Endothelial cell of umbilical vein (primary cell): ENCODE results near the gene BMPR2. TPM values are rescaled to one million over a fixed set of nuclear protein-coding genes. Genes with fewer than 3 reads are reported as not detected.

Experiments
- BruUV-seq: library from RNA; stranded (reverse); fragments of 400-500 nt; replicated peaks from 2 replicates; lab custom pipeline; 2021; lab: Mats Ljungman, UMichigan
- CTCF ChIA-PET: fragments of 300-600, 350-600 bp; sonication (Branson Sonifier 250); formaldehyde crosslinking; loops from one replicate; lab custom pipeline; 2021; ENCODE audit warnings: antibody characterized with exemption, inconsistent platforms; lab: Charles Lee
- POLR2A ChIA-PET: fragments of 300-600, 350-600 bp; sonication (Branson Sonifier 250); formaldehyde crosslinking; loops from one replicate; lab custom pipeline; 2021; ENCODE audit warnings: antibody characterized with exemption, inconsistent platforms; lab: Charles Lee
- DNase-seq: peaks from one replicate; pipeline ENCODE4 v3.0.0-alpha.2; 2011; ENCODE audit warnings: low read depth, low spot score
- FAIRE-seq: peaks from 2 replicates; lab custom pipeline; 2011; peaks lifted over from hg19 to GRCh38; lab: Jason Lieb, UNC
- H2AFZ ChIP-seq: 2 replicates; pipeline ENCODE4 v1.6.0; 2012; ENCODE audit warnings: low read depth, low read length, control low read depth, inconsistent platforms
- H3K27ac ChIP-seq: 2 replicates; pipeline ENCODE4 v1.5.1; 2011; ENCODE audit warnings: low read depth, mild to moderate bottlenecking, control low read depth, low read length, moderate library complexity; ENCODE audit not compliant: insufficient read depth
- H3K27me3 ChIP-seq, 2 experiments: 2 replicates each; pipeline versions ENCODE4 v1.6.0 to v1.6.1; 2011; ENCODE audit warnings: low read length in 2 of 2, mixed read lengths in 1 of 2; ENCODE audit not compliant: control insufficient read depth in 2 of 2, insufficient read depth in 2 of 2
- H3K36me3 ChIP-seq, 2 experiments: 2 replicates in 1 of 2; 3 replicates in 1 of 2; pipeline ENCODE4 v1.5.1; 2011; ENCODE audit warnings: low read length in 2 of 2, mild to moderate bottlenecking in 1 of 2, moderate library complexity in 1 of 2; ENCODE audit not compliant: control insufficient read depth in 2 of 2, insufficient read depth in 2 of 2; ENCODE audit errors: extremely low read depth in 1 of 2
- H3K4me1 ChIP-seq: 3 replicates; pipeline ENCODE4 v1.5.1; 2011; ENCODE audit warnings: mild to moderate bottlenecking, low read length; ENCODE audit not compliant: control insufficient read depth, insufficient read depth; ENCODE audit errors: extremely low read depth
- H3K4me2 ChIP-seq: 2 replicates; pipeline ENCODE4 v1.6.1; 2011; ENCODE audit warnings: low read length, control low read depth, mixed read lengths; ENCODE audit not compliant: insufficient read depth
- H3K4me3 ChIP-seq, 3 experiments: fragments of 200-600 bp in 1 of 3; sonication (generic), shearing (Covaris generic) in 1 of 3; replicated peaks in 1 of 3; 2 replicates each; pipeline ENCODE4 v1.5.1; 2011 to 2016; ENCODE audit warnings: control low read depth in 3 of 3, low read length in 3 of 3, mild to moderate bottlenecking in 2 of 3, inconsistent platforms in 1 of 3, low read depth in 1 of 3, moderate library complexity in 1 of 3; ENCODE audit not compliant: insufficient read depth in 1 of 3
- H3K79me2 ChIP-seq: 2 replicates; pipeline ENCODE4 v1.6.0; 2012; ENCODE audit warnings: low read length, inconsistent platforms; ENCODE audit not compliant: control insufficient read depth, insufficient read depth
- H3K9ac ChIP-seq: replicated peaks from 2 replicates; pipeline ENCODE3; 2011; ENCODE audit warnings: low read length, control low read depth; ENCODE audit not compliant: insufficient read depth; ENCODE audit errors: extremely low read depth
- H3K9me1 ChIP-seq: replicated peaks from 3 replicates; pipeline ENCODE4 v1.6.0; 2011; ENCODE audit warnings: mild to moderate bottlenecking, low read length; ENCODE audit not compliant: control insufficient read depth, insufficient read depth; ENCODE audit errors: extremely low read depth
- H3K9me3 ChIP-seq: replicated peaks from 2 replicates; pipeline ENCODE4 v1.5.1; 2012; ENCODE audit warnings: low read length, inconsistent platforms; ENCODE audit not compliant: control insufficient read depth, insufficient read depth
- H4K20me1 ChIP-seq: replicated peaks from 2 replicates; pipeline ENCODE3; 2011; ENCODE audit warnings: mild to moderate bottlenecking, low read length; ENCODE audit not compliant: control insufficient read depth, insufficient read depth; ENCODE audit errors: extremely low read depth
- EZH2 ChIP-seq: IDR thresholded peaks from 2 replicates; pipeline ENCODE4 v1.6.1; 2012; ENCODE audit warnings: borderline replicate concordance, low read depth, mild to moderate bottlenecking, moderate library complexity, low read length, inconsistent platforms; ENCODE audit not compliant: severe bottlenecking
- FOS ChIP-seq: IDR thresholded peaks from 2 replicates; pipeline ENCODE4 v1.6.1; 2011; ENCODE audit warnings: mild to moderate bottlenecking, low read length, moderate library complexity, borderline replicate concordance; ENCODE audit not compliant: insufficient read depth
- GATA2 ChIP-seq: IDR thresholded peaks from 2 replicates; pipeline ENCODE4 v1.7.0; 2011; ENCODE audit warnings: low read depth, mild to moderate bottlenecking, moderate library complexity, mixed read lengths, low read length; ENCODE audit not compliant: insufficient read length, insufficient read depth
- JUN ChIP-seq: IDR thresholded peaks from 2 replicates; pipeline ENCODE4 v1.6.1; 2011; ENCODE audit warnings: borderline replicate concordance, low read depth; ENCODE audit not compliant: insufficient read length, insufficient read depth
- MAX ChIP-seq: IDR thresholded peaks from 2 replicates; pipeline ENCODE4 v1.6.1; 2011; ENCODE audit not compliant: insufficient read depth, insufficient read length
- MYC ChIP-seq: IDR thresholded peaks from one replicate; pipeline ENCODE4 v1.6.1; 2011; ENCODE audit warnings: mild to moderate bottlenecking, low read depth, low read length
- POLR2A ChIP-seq: IDR thresholded peaks from 2 replicates; pipeline ENCODE4 v1.6.1; 2012; ENCODE audit warnings: low read depth, mild to moderate bottlenecking, control low read depth, low read length
- POLR2AphosphoS5 ChIP-seq: IDR thresholded peaks from 2 replicates; pipeline ENCODE4 v1.6.1; 2012; ENCODE audit warnings: low read depth, mild to moderate bottlenecking, control low read depth, low read length, moderate library complexity; ENCODE audit not compliant: insufficient read depth
- dilution Hi-C: fragments of 300-500 bp; cut with MboI; formaldehyde crosslinking; loops from one replicate; pipeline ENCODE4 v1.15.0; 2019; ENCODE audit warnings: low sequenced_read_pairs; ENCODE audit not compliant: extremely low pct_ligation_motif_present
- intact Hi-C: fragments of 100-400 bp; cut with micrococcal nuclease; formaldehyde crosslinking; loops from one replicate; pipeline ENCODE4 v1.10.0; 2022
- polyA plus RNA-seq, 4 experiments: library from polyadenylated mRNA; depleted of rRNA in 3 of 4; stranded (reverse) in 3 of 4; unstranded in 1 of 4; fragments of >200 nt; gene quantifications; 2 replicates each; pipeline versions ENCODE4 v1.2.1 to v1.2.3, GENCODE V29; 2011 to 2012; ENCODE audit warnings: missing spikeins in 1 of 4
- total RNA-seq: library from RNA; stranded (reverse); gene quantifications from 2 replicates; pipeline ENCODE4 v1.2.3, GENCODE V29; 2021
- TF ChIP-seq, protein P1 (sequence below), 2 donors: IDR thresholded peaks; 1 replicate in 1 of 2; 2 replicates in 1 of 2; pipeline ENCODE4 v1.5.1; 2011; ENCODE audit warnings: low read length in 2 of 2, mild to moderate bottlenecking in 2 of 2, moderate library complexity in 2 of 2, control low read depth in 1 of 2, inconsistent platforms in 1 of 2, low read depth in 1 of 2; ENCODE audit not compliant: insufficient read depth in 1 of 2; ENCODE audit errors: extremely low read depth in 1 of 2

Gene BMPR2
- total and polyA plus RNA-seq, 2 donors (not counting 3 experiments of a cell fraction or from before 2014, with no cell fraction given): 35.8 to 113 TPM

- dilution Hi-C loops: no loop called here
- no peaks in the 10 kb centered on the region for H4K20me1 ChIP-seq
- no TSS peak for BruUV-seq
- ChIA-PET CTCF (interaction anchor here (1.2 kb wide), 1 partner anchor 32 kb away, joined by 4 read pairs; no protein-coding TSS in a partner anchor), POLR2A (no interaction called here)
- no peak overlapping the region for H3K4me3 ChIP-seq
- no peak for TF ChIP-seq POLR2AphosphoS5
- no peak for TF ChIP-seq MYC
- no peak for TF ChIP-seq JUN
- no peak overlapping the region for H3K9ac ChIP-seq
- no peaks in the 10 kb centered on the region for H3K9me3 ChIP-seq
- H3K27ac ChIP-seq: no peak overlapping the region
- H3K36me3 ChIP-seq: no peaks in the 10 kb centered on the region
- DNase-seq: no peak
- H3K4me1 ChIP-seq: no peaks in the 10 kb centered on the region
- no peaks in the 10 kb centered on the region for H3K9me1 ChIP-seq
- intact Hi-C loops: no loop called here
- H2AFZ ChIP-seq: no peak overlapping the region
- no peaks in the 10 kb centered on the region for H3K27me3 ChIP-seq
- H3K4me2 ChIP-seq: no peak overlapping the region
- no peak for FAIRE-seq
- H3K79me2 ChIP-seq: peaks cover 50% of the 10 kb centered on the region
Measured at GRCh38 chr2:202486351-202486750, 110.2 kb downstream of the BMPR2 start.

- intact Hi-C loops: no loop called here
- Histone ChIP-seq H3K27me3 (no peaks in the 10 kb centered on the region), H3K4me1 (peaks cover 11% of the 10 kb centered on the region), H3K79me2 (peaks cover 46% of the 10 kb centered on the region), H3K9ac (no peak overlapping the region), H3K4me2 (no peak overlapping the region), H3K9me1 (no peaks in the 10 kb centered on the region), H3K36me3 (no peaks in the 10 kb centered on the region), H3K4me3 (no peak overlapping the region), H4K20me1 (no peaks in the 10 kb centered on the region), H3K27ac (no peak overlapping the region), H3K9me3 (no peaks in the 10 kb centered on the region), H2AFZ (no peak overlapping the region)
- dilution Hi-C loops: no loop called here
- FAIRE-seq (no peak), DNase-seq (no peak)
- no TSS peak for BruUV-seq
- TF ChIP-seq EZH2 (no peak), POLR2A (no peak), FOS (no peak), JUN (no peak), POLR2AphosphoS5 (no peak), GATA2 (no peak), MYC (no peak), MAX (no peak)
- TF ChIP-seq, protein P1, sequence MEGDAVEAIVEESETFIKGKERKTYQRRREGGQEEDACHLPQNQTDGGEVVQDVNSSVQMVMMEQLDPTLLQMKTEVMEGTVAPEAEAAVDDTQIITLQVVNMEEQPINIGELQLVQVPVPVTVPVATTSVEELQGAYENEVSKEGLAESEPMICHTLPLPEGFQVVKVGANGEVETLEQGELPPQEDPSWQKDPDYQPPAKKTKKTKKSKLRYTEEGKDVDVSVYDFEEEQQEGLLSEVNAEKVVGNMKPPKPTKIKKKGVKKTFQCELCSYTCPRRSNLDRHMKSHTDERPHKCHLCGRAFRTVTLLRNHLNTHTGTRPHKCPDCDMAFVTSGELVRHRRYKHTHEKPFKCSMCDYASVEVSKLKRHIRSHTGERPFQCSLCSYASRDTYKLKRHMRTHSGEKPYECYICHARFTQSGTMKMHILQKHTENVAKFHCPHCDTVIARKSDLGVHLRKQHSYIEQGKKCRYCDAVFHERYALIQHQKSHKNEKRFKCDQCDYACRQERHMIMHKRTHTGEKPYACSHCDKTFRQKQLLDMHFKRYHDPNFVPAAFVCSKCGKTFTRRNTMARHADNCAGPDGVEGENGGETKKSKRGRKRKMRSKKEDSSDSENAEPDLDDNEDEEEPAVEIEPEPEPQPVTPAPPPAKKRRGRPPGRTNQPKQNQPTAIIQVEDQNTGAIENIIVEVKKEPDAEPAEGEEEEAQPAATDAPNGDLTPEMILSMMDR (IDR thresholded peaks at IDR 0.05; ENCODE audit: extremely low read depth in 1 of 2, insufficient read depth in 1 of 2, low read depth in 1 of 2, low read length in 2 of 2): no peak
- ChIA-PET CTCF (no interaction called here), POLR2A (no interaction called here)
Measured at GRCh38 chr2:202488671-202489070, 112.5 kb downstream of the BMPR2 start.
